HG03108 (cell line): Measurements from ENCODE around the gene BSG.
A peak's percentile ranks its signal among the peaks of the same experiment; 100 is the strongest.

Experiments
- ATAC-seq: cut with Tn5 transposase; IDR thresholded peaks from one replicate; pipeline ENCODE4 v1.9.1; 2021; ENCODE audit warnings: moderate library complexity; ENCODE audit not compliant: unreplicated experiment

Gene BSG

GRCh38 chr19:570937-571565, 1.3 kb upstream of the BSG start:
- no peak for ATAC-seq

GRCh38 chr19:571566-571974, 826 bp upstream of the BSG start:
- ATAC-seq, result no peak

GRCh38 chr19:572743-573518, 535 bp downstream of the BSG start:
- peak; percentile 15 for ATAC-seq

- ATAC-seq, result no peak
Observed at GRCh38 chr19:573519-573825, 1.1 kb downstream of the BSG start.

GRCh38 chr19:574658-575526, 2.5 kb downstream of the BSG start:
- ATAC-seq, result no peak

GRCh38 chr19:575527-576506, 3.4 kb downstream of the BSG start:
- ATAC-seq, result no peak

- ATAC-seq, result no peak
Observed at GRCh38 chr19:576768-577438, 4.5 kb downstream of the BSG start.

GRCh38 chr19:577439-578392, 5.3 kb downstream of the BSG start:
- no peak for ATAC-seq

- ATAC-seq, result no peak
Observed at GRCh38 chr19:579111-579841, 6.9 kb downstream of the BSG start.

GRCh38 chr19:579842-580155, 7.4 kb downstream of the BSG start:
- no peak for ATAC-seq

- ATAC-seq, result no peak
Observed at GRCh38 chr19:580274-580835, 8.0 kb downstream of the BSG start.

GRCh38 chr19:581399-582111, 9.2 kb downstream of the BSG start:
- no peak for ATAC-seq

- no peak for ATAC-seq
Observed at GRCh38 chr19:582497-583197, 10.3 kb downstream of the BSG start.

GRCh38 chr19:583198-583967, 11.0 kb downstream of the BSG start:
- ATAC-seq, result no peak

GRCh38 chr19:583968-584239, 11.5 kb downstream of the BSG start:
- no peak for ATAC-seq

GRCh38 chr19:584240-585001, 12.0 kb downstream of the BSG start:
- ATAC-seq, result no peak
